PC-3 (cell line): ENCODE data around the gene TEX36.

Experiments used
- EZH2 ChIP-seq: fragments of 300-600 bp; sonication (generic); IDR thresholded peaks from one replicate; pipeline ENCODE4 v1.6.1; 2017; ENCODE audit warnings: antibody characterized with exemption, mild to moderate bottlenecking, low read length; ENCODE audit not compliant: unreplicated experiment
- TF ChIP-seq, protein P1 (sequence below): fragments of 300-600 bp; sonication (generic); conservative IDR thresholded peaks from 2 replicates; pipeline ENCODE4 v1.5.1; 2017; ENCODE audit warnings: antibody characterized with exemption, low read depth, mild to moderate bottlenecking, low read length

DNA sequence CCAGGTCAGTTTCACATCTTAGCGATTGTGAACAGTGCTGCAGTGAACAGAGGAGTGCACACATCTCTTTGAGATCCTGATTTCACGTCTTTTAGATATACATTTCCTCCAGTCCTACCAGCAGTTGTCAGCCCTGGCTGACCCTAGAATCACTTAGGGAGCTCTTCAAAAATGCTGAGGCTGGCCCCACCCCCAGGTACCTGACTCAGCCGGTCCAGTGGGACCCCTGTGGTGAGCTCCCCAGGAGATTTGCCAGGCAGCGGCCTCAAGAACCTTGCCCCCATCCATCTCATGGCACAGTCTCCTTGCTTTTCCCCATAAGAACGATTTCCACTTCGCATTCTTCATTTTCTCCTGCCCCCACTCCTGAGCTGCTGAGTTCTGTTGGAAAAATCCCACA is 45.5 kb downstream of the TEX36 start:
- TF ChIP-seq, protein P1, sequence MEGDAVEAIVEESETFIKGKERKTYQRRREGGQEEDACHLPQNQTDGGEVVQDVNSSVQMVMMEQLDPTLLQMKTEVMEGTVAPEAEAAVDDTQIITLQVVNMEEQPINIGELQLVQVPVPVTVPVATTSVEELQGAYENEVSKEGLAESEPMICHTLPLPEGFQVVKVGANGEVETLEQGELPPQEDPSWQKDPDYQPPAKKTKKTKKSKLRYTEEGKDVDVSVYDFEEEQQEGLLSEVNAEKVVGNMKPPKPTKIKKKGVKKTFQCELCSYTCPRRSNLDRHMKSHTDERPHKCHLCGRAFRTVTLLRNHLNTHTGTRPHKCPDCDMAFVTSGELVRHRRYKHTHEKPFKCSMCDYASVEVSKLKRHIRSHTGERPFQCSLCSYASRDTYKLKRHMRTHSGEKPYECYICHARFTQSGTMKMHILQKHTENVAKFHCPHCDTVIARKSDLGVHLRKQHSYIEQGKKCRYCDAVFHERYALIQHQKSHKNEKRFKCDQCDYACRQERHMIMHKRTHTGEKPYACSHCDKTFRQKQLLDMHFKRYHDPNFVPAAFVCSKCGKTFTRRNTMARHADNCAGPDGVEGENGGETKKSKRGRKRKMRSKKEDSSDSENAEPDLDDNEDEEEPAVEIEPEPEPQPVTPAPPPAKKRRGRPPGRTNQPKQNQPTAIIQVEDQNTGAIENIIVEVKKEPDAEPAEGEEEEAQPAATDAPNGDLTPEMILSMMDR = no peak
- no peak for TF ChIP-seq EZH2
